Hepatocyte (in vitro differentiated cells): Measurements from ENCODE around the gene SLC52A1. TPM values are rescaled to one million over a fixed set of nuclear protein-coding genes. Genes with fewer than 3 reads are reported as not detected.
A peak's percentile ranks its signal among the peaks of the same experiment; 100 is the strongest.
"Not testable (repeated sequence)": the region's sequence is repeated elsewhere in the genome, so short reads cannot be mapped to it uniquely, and the experiment has no call there.

Source experiments
- DNase-seq: peaks from one replicate; pipeline ENCODE4 v3.0.0-alpha.2; 2016; ENCODE audit warnings: low spot score
- H2AFZ ChIP-seq: fragments of 200-600 bp; sonication (generic); 2 replicates; pipeline ENCODE4 v1.6.0; 2016; ENCODE audit warnings: antibody characterized with exemption, mild to moderate bottlenecking
- H3K27ac ChIP-seq: fragments of 200-600 bp; sonication (generic); 2 replicates; pipeline ENCODE4 v1.5.1; 2016; ENCODE audit warnings: mild to moderate bottlenecking
- H3K27me3 ChIP-seq: fragments of 200-600 bp; sonication (generic); 2 replicates; pipeline ENCODE4 v1.6.1; 2016
- H3K36me3 ChIP-seq: fragments of 200-600 bp; sonication (generic); replicated peaks from 2 replicates; pipeline ENCODE4 v1.5.1; 2016; ENCODE audit warnings: low read depth; ENCODE audit not compliant: insufficient read depth
- H3K4me1 ChIP-seq: fragments of 200-600 bp; sonication (generic); 2 replicates; pipeline ENCODE4 v1.5.1; 2016; ENCODE audit warnings: mild to moderate bottlenecking, moderate library complexity; ENCODE audit not compliant: insufficient read depth
- H3K4me2 ChIP-seq: fragments of 200-600 bp; sonication (generic); 2 replicates; pipeline ENCODE4 v1.6.0; 2016
- H3K4me3 ChIP-seq: fragments of 200-600 bp; sonication (generic); 2 replicates; pipeline ENCODE4 v1.5.1; 2016; ENCODE audit warnings: mild to moderate bottlenecking
- H3K79me2 ChIP-seq: fragments of 200-600 bp; sonication (generic); 2 replicates; pipeline ENCODE4 v1.6.0; 2017; ENCODE audit warnings: mild to moderate bottlenecking
- H3K9me2 ChIP-seq: fragments of 200-600 bp; sonication (generic); replicated peaks from 2 replicates; pipeline ENCODE4 v1.6.0; 2017; ENCODE audit warnings: mild to moderate bottlenecking; ENCODE audit not compliant: insufficient read depth
- H3K9me3 ChIP-seq: fragments of 200-600 bp; sonication (generic); 2 replicates; pipeline ENCODE4 v1.5.1; 2016; ENCODE audit warnings: low read depth, mild to moderate bottlenecking
- H4K20me1 ChIP-seq: fragments of 200-600 bp; sonication (generic); 2 replicates; pipeline ENCODE4 v1.6.0; 2016; ENCODE audit warnings: mild to moderate bottlenecking; ENCODE audit not compliant: insufficient read depth, poor library complexity, severe bottlenecking
- EZH2 ChIP-seq: fragments of 200-600 bp; sonication (generic); IDR thresholded peaks from 2 replicates; pipeline ENCODE4 v1.6.1; 2016; ENCODE audit warnings: antibody characterized with exemption, mild to moderate bottlenecking, borderline replicate concordance
- EZH2phosphoT487 ChIP-seq: fragments of 200-600 bp; sonication (generic); IDR thresholded peaks from one replicate; pipeline ENCODE4 v1.6.1; 2018; ENCODE audit warnings: antibody characterized with exemption, mild to moderate bottlenecking, low read depth, moderate library complexity; ENCODE audit not compliant: unreplicated experiment, severe bottlenecking
- WGBS: methylation state at CpG from one replicate; pipeline ENCODE4 v1.1.6; 2016; ENCODE audit warnings: low lambda C conversion rate; ENCODE audit errors: missing lambda C conversion rate; 5-methylcytosine and 5-hydroxymethylcytosine counted together
- polyA plus RNA-seq: library from polyadenylated mRNA; unstranded; fragments of >200 nt; fragmentation: Nextera tagmentation; extraction: Ambion mirVana; gene quantifications from 2 replicates; pipeline ENCODE4 v1.2.1, GENCODE V29; 2016
- total RNA-seq: library from RNA; depleted of rRNA; stranded (reverse); fragments of >200 nt; gene quantifications from 2 replicates; pipeline ENCODE4 v1.2.3, GENCODE V29; 2014
- TF ChIP-seq, protein P1 (sequence below): fragments of 200-600 bp; sonication (generic); IDR thresholded peaks from 2 replicates; pipeline ENCODE4 v1.5.1; 2016; ENCODE audit warnings: antibody characterized with exemption, mild to moderate bottlenecking; ENCODE audit not compliant: poor library complexity

The SLC52A1 gene
- total and polyA plus RNA-seq, 2 experiments from 2014 or later, result 0.13 TPM; not detected in 1

DNA sequence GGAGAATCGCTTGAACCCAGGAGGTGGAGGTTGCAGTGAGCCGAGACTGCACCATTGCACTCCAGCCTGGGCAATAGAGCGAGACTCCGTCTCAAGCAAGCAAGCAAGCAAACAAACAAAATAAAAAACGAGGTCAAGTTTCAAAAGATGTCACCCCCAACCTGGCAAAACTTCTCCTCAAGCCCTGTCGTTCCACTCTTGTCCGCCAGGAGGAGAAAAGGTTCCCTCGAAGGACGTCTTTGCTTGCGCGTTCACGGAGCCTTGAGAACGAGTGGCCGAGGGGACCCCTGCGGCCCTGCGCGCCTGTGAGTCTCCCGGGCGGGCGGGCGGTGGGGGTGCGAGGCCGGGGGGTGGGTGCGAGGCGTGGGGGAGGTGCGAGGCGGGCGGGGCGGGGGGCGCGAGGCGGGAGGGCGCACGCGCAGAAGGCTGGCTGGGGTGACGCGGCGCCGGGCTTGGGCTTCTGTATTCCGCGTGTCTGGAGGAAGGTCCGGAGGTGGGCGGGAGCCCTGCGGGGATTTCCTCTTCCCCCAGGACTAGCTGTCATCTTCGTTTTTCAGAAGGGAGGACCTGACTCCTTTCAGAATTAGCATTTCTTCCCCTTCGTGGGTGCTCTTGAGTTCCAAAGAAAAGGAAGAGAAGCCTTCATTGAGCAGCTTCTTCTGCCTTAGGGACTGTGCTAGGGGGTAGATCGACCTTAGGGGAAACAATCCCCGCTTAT lies 3.7 kb downstream of the SLC52A1 start:
- 11% methylated on average over 19 of the region's 48 CpGs for WGBS
- no peak overlapping the region for H3K4me3 ChIP-seq

DNA sequence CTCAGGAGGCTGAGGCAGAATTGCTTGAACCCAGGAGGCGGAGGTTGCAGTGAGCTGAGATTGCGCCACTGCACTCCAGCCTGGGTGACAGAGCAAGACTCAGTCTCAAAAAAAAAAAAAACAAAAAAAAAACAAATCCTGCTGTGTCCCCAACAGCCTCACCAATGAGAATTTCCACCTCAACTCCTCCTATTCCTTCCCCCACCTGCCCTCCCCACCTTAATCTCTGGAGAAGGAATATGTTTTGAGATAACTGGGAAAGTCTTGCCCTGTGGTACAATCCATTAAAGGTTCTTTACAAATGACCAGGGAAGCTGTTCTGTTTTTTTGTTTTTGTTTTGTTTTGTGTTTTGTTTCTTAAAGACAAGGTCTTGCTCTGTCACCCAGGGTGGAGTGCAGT lies 5.1 kb downstream of the SLC52A1 start:
- H3K36me3 ChIP-seq, H3K4me1 ChIP-seq, H4K20me1 ChIP-seq, H3K9me2 ChIP-seq, DNase-seq, H3K79me2 ChIP-seq, H3K4me2 ChIP-seq, H2AFZ ChIP-seq, H3K9me3 ChIP-seq, H3K27ac ChIP-seq, H3K4me3 ChIP-seq: not testable (repeated sequence)
- 95% methylated on average over 2 of the region's 2 CpGs for WGBS
- H3K27me3 ChIP-seq, result peaks cover 12% of the 10 kb centered on the region

More for the DNA sequence above, 3.7 kb downstream of the SLC52A1 start:
- peak; percentile 91 for DNase-seq
- Histone ChIP-seq H3K4me2 (peak overlapping the region; percentile 76), H3K4me1 (peaks cover 4% of the 10 kb centered on the region), H3K36me3 (no peaks in the 10 kb centered on the region), H3K79me2 (no peaks in the 10 kb centered on the region), H3K27ac (peak overlapping the region; percentile 33), H3K9me3 (no peaks in the 10 kb centered on the region), H4K20me1 (no peaks in the 10 kb centered on the region), H3K27me3 (peaks cover 16% of the 10 kb centered on the region), H2AFZ (peak overlapping the region; percentile 59), H3K9me2 (no peaks in the 10 kb centered on the region)
- no peak for TF ChIP-seq EZH2
- TF ChIP-seq, protein P1, sequence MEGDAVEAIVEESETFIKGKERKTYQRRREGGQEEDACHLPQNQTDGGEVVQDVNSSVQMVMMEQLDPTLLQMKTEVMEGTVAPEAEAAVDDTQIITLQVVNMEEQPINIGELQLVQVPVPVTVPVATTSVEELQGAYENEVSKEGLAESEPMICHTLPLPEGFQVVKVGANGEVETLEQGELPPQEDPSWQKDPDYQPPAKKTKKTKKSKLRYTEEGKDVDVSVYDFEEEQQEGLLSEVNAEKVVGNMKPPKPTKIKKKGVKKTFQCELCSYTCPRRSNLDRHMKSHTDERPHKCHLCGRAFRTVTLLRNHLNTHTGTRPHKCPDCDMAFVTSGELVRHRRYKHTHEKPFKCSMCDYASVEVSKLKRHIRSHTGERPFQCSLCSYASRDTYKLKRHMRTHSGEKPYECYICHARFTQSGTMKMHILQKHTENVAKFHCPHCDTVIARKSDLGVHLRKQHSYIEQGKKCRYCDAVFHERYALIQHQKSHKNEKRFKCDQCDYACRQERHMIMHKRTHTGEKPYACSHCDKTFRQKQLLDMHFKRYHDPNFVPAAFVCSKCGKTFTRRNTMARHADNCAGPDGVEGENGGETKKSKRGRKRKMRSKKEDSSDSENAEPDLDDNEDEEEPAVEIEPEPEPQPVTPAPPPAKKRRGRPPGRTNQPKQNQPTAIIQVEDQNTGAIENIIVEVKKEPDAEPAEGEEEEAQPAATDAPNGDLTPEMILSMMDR, result peak; percentile 71

DNA sequence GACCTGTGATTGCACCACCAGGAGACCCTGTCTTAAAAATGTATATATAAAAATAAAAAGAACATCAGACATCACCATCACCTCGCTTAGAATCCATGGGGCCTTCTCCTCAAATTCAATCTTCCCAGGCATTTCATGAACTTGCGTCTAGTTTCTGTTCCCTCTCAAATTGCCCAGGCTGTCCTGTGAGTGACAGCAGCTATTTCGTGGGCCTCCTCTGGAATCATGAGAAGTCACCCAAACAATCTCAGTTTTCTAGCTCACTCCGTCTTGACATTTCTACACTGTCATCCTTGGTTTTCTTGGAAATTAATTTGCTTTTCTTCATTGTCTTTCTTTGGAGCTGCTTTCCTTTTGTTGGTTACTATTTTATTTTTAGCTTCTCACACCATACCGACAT lies 7.3 kb downstream of the SLC52A1 start:
- Histone ChIP-seq H3K4me2 (no peak overlapping the region), H3K27ac (no peak overlapping the region), H3K9me3 (no peaks in the 10 kb centered on the region), H4K20me1 (no peaks in the 10 kb centered on the region), H3K9me2 (no peaks in the 10 kb centered on the region), H3K4me1 (peaks cover 4% of the 10 kb centered on the region), H3K79me2 (no peaks in the 10 kb centered on the region), H3K27me3 (peaks cover 4% of the 10 kb centered on the region), H3K36me3 (no peaks in the 10 kb centered on the region), H3K4me3 (no peak overlapping the region), H2AFZ (no peak overlapping the region)
- no peak for DNase-seq
- 82% methylated on average over 5 of the region's 5 CpGs for WGBS
- TF ChIP-seq, protein P1, result no peak
- no peak for TF ChIP-seq EZH2phosphoT487
- TF ChIP-seq EZH2, result no peak

DNA sequence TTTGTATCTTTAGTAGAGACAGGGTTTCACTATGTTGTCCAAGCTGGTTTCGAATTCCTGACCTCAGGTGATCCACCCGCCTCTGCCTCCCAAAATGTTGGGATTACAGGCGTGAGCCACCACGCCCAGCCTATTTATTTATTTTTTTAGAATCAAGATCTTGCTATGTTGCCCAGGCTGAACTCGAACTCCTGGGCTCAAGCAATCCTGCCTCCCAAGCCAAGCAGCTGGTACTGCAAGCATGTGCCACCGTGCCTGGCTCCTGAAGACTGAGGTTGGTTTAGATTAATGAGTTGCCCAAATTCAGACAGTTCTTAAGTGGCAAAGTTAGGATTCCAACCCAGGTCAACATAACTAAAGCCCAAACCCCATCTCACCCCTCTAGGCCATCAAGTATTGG lies 7.9 kb downstream of the SLC52A1 start:
- Histone ChIP-seq H3K9me3 (no peaks in the 10 kb centered on the region), H3K4me2 (no peak overlapping the region), H2AFZ (no peak overlapping the region), H3K36me3 (no peaks in the 10 kb centered on the region), H3K4me1 (peaks cover 4% of the 10 kb centered on the region), H3K4me3 (no peak overlapping the region), H3K27ac (no peak overlapping the region), H3K9me2 (no peaks in the 10 kb centered on the region), H3K27me3 (peaks cover 4% of the 10 kb centered on the region), H3K79me2 (no peaks in the 10 kb centered on the region), H4K20me1 (no peaks in the 10 kb centered on the region)
- DNase-seq, result no peak
- TF ChIP-seq, protein P1, result no peak
- TF ChIP-seq EZH2 (no peak), EZH2phosphoT487 (no peak)
- WGBS, result 96% methylated on average over 6 of the region's 6 CpGs
